PC-9 (cell line): Measurements from ENCODE around the gene TRIM5. TPM values are rescaled to one million over a fixed set of nuclear protein-coding genes. Genes with fewer than 3 reads are reported as not detected.

Experiments used
- BruUV-seq: library from RNA; stranded (reverse); fragments of 400-500 nt; replicated peaks from 2 replicates; lab custom pipeline; 2021; lab: Mats Ljungman, UMichigan
- CTCF ChIA-PET: fragments of 300-600 bp; sonication (Branson Sonifier 250); formaldehyde crosslinking; loops from one replicate; lab custom pipeline; 2022; ENCODE audit warnings: antibody characterized with exemption; lab: Charles Lee
- POLR2A ChIA-PET: fragments of 300-600 bp; sonication (Branson Sonifier 250); formaldehyde crosslinking; loops from one replicate; lab custom pipeline; 2022; ENCODE audit warnings: antibody characterized with exemption; ENCODE audit not compliant: unreplicated experiment; lab: Charles Lee
- DNase-seq, 2 experiments: peaks; one replicate each; pipeline versions ENCODE4 v3.0.0 to v3.0.0-alpha.2; 2015 to 2022; ENCODE audit warnings: mixed read lengths in 1 of 2
- H2AFZ ChIP-seq: fragments of 200-600 bp; sonication (generic); 2 replicates; pipeline ENCODE4 v1.8.1; 2017; ENCODE audit warnings: antibody characterized with exemption
- H3F3A ChIP-seq: fragments of 200-600 bp; sonication (generic); 2 replicates; pipeline ENCODE4 v1.8.1; 2017; ENCODE audit warnings: antibody characterized with exemption, mild to moderate bottlenecking, low read depth; ENCODE audit not compliant: insufficient read depth
- H3K27ac ChIP-seq: fragments of 200-600 bp; sonication (generic); 2 replicates; pipeline ENCODE4 v1.6.1; 2016; ENCODE audit warnings: mixed run types
- H3K27me3 ChIP-seq: fragments of 200-600 bp; sonication (generic); 2 replicates; pipeline ENCODE4 v1.6.1; 2016; ENCODE audit warnings: low read depth, mixed run types; ENCODE audit not compliant: insufficient read depth
- H3K36me3 ChIP-seq: fragments of 200-600 bp; sonication (generic); 2 replicates; pipeline ENCODE4 v1.6.1; 2016; ENCODE audit warnings: low read depth, mixed run types
- H3K4me1 ChIP-seq: fragments of 200-600 bp; sonication (generic); replicated peaks from 2 replicates; pipeline ENCODE4 v1.6.1; 2016; ENCODE audit warnings: mixed run types; ENCODE audit not compliant: insufficient read depth
- H3K4me2 ChIP-seq: fragments of 200-600 bp; sonication (generic); 2 replicates; pipeline ENCODE4 v1.6.1; 2017; ENCODE audit warnings: mixed run types
- H3K4me3 ChIP-seq: fragments of 200-600 bp; sonication (generic); 2 replicates; pipeline ENCODE4 v1.6.1; 2016; ENCODE audit warnings: mixed run types
- H3K79me2 ChIP-seq: fragments of 200-600 bp; sonication (generic); 2 replicates; pipeline ENCODE4 v1.6.1; 2017; ENCODE audit warnings: low read depth, mixed run types
- H3K9me2 ChIP-seq: fragments of 200-600 bp; sonication (generic); 2 replicates; pipeline ENCODE4 v1.8.1; 2017; ENCODE audit warnings: mild to moderate bottlenecking; ENCODE audit not compliant: insufficient read depth
- H3K9me3 ChIP-seq: fragments of 200-600 bp; sonication (generic); 2 replicates; pipeline ENCODE4 v1.8.1; 2016; ENCODE audit warnings: low read depth; ENCODE audit not compliant: insufficient read depth
- H4K20me1 ChIP-seq: fragments of 200-600 bp; sonication (generic); 2 replicates; pipeline ENCODE4 v1.8.1; 2017; ENCODE audit not compliant: insufficient read depth
- EZH2 ChIP-seq: fragments of 200-600 bp; sonication (generic); IDR thresholded peaks from 2 replicates; pipeline ENCODE4 v1.8.0; 2017; ENCODE audit warnings: antibody characterized with exemption, low read depth
- intact Hi-C: fragments of 100-400 bp; cut with micrococcal nuclease; formaldehyde crosslinking; loops from one replicate; pipeline ENCODE4 v1.10.0; 2022; ENCODE audit not compliant: unreplicated experiment
- total RNA-seq: library from RNA; stranded (reverse); gene quantifications from 2 replicates; pipeline ENCODE4 v1.2.3, GENCODE V29; 2021
- TF ChIP-seq, protein P1 (sequence below): fragments of 200-600 bp; sonication (generic); conservative IDR thresholded peaks from 2 replicates; pipeline ENCODE4 v1.6.1; 2017; ENCODE audit warnings: mixed run types, antibody characterized with exemption, mild to moderate bottlenecking, moderate library complexity

TRIM5 gene
- total RNA-seq, 1 experiment from 2014 or later, result 20.5 TPM

DNA sequence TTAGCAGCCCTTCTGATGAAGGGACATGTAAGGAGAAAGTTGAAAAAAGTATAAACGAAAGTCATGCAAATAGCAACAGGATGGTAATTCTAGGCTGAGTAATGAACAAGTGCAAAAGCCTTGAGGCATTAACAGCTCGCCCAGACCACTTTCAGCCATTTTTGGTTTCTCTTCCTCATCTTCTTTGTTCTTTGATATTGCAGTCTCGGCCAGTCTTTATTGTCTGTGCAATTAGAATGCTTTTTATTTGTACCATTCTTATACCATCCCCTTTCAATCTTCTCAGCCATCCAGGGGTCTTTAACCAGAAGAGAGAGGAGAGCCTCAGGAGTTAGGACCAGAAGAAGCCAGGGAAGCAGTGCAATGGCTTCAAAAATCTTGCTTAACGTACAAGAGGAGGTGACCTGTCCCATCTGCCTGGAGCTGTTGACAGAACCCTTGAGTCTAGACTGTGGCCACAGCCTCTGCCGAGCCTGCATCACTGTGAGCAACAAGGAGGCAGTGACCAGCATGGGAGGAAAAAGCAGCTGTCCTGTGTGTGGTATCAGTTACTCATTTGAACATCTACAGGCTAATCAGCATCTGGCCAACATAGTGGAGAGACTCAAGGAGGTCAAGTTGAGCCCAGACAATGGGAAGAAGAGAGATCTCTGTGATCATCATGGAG, 52.8 kb downstream of the TRIM5 start:
- Histone ChIP-seq H3K36me3 (no peaks in the 10 kb centered on the region), H3K4me1 (no peaks in the 10 kb centered on the region), H3F3A (no peaks in the 10 kb centered on the region), H3K27ac (no peak overlapping the region), H3K27me3 (no peaks in the 10 kb centered on the region), H4K20me1 (no peaks in the 10 kb centered on the region), H3K79me2 (no peaks in the 10 kb centered on the region), H3K9me2 (no peaks in the 10 kb centered on the region), H3K4me2 (no peak overlapping the region), H3K9me3 (no peaks in the 10 kb centered on the region), H2AFZ (no peak overlapping the region), H3K4me3 (no peak overlapping the region)
- BruUV-seq, result no TSS peak
- intact Hi-C loops, result no loop called here
- no peak for DNase-seq
- ChIA-PET CTCF (no interaction called here), POLR2A (no interaction called here)
- no peak for TF ChIP-seq EZH2
- TF ChIP-seq, protein P1, sequence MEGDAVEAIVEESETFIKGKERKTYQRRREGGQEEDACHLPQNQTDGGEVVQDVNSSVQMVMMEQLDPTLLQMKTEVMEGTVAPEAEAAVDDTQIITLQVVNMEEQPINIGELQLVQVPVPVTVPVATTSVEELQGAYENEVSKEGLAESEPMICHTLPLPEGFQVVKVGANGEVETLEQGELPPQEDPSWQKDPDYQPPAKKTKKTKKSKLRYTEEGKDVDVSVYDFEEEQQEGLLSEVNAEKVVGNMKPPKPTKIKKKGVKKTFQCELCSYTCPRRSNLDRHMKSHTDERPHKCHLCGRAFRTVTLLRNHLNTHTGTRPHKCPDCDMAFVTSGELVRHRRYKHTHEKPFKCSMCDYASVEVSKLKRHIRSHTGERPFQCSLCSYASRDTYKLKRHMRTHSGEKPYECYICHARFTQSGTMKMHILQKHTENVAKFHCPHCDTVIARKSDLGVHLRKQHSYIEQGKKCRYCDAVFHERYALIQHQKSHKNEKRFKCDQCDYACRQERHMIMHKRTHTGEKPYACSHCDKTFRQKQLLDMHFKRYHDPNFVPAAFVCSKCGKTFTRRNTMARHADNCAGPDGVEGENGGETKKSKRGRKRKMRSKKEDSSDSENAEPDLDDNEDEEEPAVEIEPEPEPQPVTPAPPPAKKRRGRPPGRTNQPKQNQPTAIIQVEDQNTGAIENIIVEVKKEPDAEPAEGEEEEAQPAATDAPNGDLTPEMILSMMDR, result no peak

DNA sequence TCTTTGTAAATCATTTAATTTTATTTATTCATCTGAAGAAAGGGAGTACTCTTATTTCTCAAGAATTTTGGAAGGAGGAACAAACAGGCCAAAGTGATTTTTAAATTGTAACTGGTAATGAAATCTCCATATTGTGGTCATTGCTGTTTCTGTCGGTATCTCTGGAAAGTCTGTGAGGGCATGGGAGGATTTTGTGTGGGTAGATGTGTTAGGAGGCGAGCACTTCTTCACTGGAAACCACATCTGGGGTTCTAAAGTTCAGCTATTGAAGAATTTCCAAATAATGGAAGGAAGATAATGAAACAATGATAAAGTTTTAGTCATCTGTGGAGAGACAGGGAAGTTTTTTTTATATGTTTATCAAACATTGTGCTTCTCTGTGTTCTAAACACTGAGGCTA, 53.5 kb downstream of the TRIM5 start:
- POLR2A ChIA-PET, result no interaction called here

DNA sequence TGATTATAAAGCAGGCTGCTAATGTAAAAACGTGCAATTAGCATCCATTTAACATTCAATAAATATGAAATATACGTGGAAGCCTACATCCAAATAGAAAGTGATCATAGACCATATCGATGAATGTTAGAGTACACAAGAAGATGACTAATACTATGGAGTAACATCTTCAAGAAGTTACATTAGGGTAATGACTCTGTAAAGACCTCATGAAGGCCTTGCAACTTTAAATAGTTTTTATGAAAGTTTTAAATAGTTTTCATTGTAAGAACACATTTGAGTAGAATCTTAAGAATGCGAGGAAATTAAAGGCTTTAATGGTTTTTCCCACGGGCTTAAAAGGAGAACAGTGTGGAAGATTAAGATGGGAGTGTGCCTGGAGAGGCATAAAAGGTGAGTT, 58.7 kb downstream of the TRIM5 start:
- no peak overlapping the region for H3K4me3 ChIP-seq
- no peaks in the 10 kb centered on the region for H3K9me3 ChIP-seq
- peaks cover 8% of the 10 kb centered on the region; the same call in 1 of the 2 replicates for H3F3A ChIP-seq
- peak overlapping the region; percentile 44 for H3K4me2 ChIP-seq
- H3K27me3 ChIP-seq, result no peaks in the 10 kb centered on the region
- no peaks in the 10 kb centered on the region for H3K36me3 ChIP-seq
- intact Hi-C loops, result no loop called here
- H2AFZ ChIP-seq, result no peak overlapping the region
- TF ChIP-seq, protein P1, result no peak
- TF ChIP-seq EZH2, result no peak
- DNase-seq, result peak in 1 of 2 experiments; percentile 77
- H3K9me2 ChIP-seq, result no peaks in the 10 kb centered on the region
- no peaks in the 10 kb centered on the region for H3K79me2 ChIP-seq
- H3K27ac ChIP-seq, result peak overlapping the region; percentile 84
- ChIA-PET POLR2A (no interaction called here), CTCF (no interaction called here)
- peaks cover 35% of the 10 kb centered on the region for H3K4me1 ChIP-seq
- no TSS peak for BruUV-seq
- H4K20me1 ChIP-seq, result no peaks in the 10 kb centered on the region

More for the DNA sequence above, 53.5 kb downstream of the TRIM5 start:
- Histone ChIP-seq H3K36me3 (no peaks in the 10 kb centered on the region), H3K9me3 (no peaks in the 10 kb centered on the region), H4K20me1 (no peaks in the 10 kb centered on the region), H3K4me1 (peaks cover 3% of the 10 kb centered on the region), H3F3A (no peaks in the 10 kb centered on the region), H3K4me2 (no peak overlapping the region), H3K27ac (no peak overlapping the region), H3K4me3 (no peak overlapping the region), H3K27me3 (no peaks in the 10 kb centered on the region), H3K79me2 (no peaks in the 10 kb centered on the region), H3K9me2 (no peaks in the 10 kb centered on the region), H2AFZ (no peak overlapping the region)
- BruUV-seq, result no TSS peak
- no peak for DNase-seq
- intact Hi-C loops, result no loop called here
- TF ChIP-seq EZH2, result no peak
- TF ChIP-seq, protein P1, result no peak
- CTCF ChIA-PET, result no interaction called here
